Measurements from ENCODE around the gene KRTCAP3.

- no peak for TF ChIP-seq CTCF (conservative IDR thresholded peaks at IDR 0.05)
- no peak for TF ChIP-seq ZFX (IDR thresholded peaks at IDR 0.05)
Measured at GRCh38 chr2:27464443-27464842, 22.3 kb downstream of the KRTCAP3 start.
